ENCODE data around the gene BCAP31.

DNA sequence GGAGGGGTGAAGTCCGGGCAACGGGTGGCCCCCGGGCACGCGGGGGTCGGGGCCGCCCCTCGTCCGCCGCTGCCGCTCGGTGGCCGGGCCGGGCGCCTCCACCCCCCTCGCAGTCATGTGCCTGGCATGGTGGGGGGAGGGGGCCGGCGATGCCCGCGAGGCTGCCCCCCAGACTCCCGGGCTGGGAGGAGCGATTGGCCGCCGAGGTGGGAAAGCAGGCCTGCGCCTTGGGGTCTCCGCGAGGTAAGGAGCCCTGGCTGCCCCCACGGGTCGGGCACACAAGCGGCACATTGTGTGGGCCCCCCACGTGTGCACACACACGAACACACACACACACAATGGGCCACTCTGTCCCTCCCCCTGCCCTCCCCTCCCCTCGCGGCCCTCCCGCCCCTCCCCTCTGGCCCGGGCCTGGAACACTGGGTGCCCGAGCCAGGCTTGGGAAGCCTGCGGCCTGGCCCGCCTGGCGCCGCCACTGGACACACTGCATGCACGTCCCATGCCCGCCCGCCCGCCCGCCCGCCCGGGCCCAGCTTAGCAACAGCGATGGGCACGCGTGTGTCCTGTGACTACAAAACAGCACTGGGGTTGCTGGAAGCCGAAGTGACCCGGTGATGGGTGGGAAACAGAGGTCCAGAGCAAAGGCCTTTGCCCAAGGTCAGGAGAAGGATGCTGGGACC is 35.1 kb downstream of the BCAP31 start:
- TF ChIP-seq, protein P1, sequence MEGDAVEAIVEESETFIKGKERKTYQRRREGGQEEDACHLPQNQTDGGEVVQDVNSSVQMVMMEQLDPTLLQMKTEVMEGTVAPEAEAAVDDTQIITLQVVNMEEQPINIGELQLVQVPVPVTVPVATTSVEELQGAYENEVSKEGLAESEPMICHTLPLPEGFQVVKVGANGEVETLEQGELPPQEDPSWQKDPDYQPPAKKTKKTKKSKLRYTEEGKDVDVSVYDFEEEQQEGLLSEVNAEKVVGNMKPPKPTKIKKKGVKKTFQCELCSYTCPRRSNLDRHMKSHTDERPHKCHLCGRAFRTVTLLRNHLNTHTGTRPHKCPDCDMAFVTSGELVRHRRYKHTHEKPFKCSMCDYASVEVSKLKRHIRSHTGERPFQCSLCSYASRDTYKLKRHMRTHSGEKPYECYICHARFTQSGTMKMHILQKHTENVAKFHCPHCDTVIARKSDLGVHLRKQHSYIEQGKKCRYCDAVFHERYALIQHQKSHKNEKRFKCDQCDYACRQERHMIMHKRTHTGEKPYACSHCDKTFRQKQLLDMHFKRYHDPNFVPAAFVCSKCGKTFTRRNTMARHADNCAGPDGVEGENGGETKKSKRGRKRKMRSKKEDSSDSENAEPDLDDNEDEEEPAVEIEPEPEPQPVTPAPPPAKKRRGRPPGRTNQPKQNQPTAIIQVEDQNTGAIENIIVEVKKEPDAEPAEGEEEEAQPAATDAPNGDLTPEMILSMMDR (conservative IDR thresholded peaks at IDR 0.05; ENCODE audit: low read depth, low read length) = no peak
- TF ChIP-seq EZH2 (IDR thresholded peaks at IDR 0.05; ENCODE audit: borderline replicate concordance, low read depth, low read length, poor library complexity, severe bottlenecking) = no peak
